Vagina (tissue), 2 donors: ENCODE results near the gene MGMT. TPM values are rescaled to one million over a fixed set of nuclear protein-coding genes. Genes with fewer than 3 reads are reported as not detected.
A peak's percentile ranks its signal among the peaks of the same experiment; 100 is the strongest.

Source experiments
- DNase-seq, 2 donors: peaks; one replicate each; pipeline ENCODE4 v3.0.0-alpha.2; 2017; ENCODE audit errors: extremely low spot score in 2 of 2
- H3K27ac ChIP-seq: fragments of 200-600 bp; sonication (generic); one replicate; pipeline ENCODE4 v1.5.1; 2019
- H3K27me3 ChIP-seq: fragments of 200-600 bp; sonication (generic); one replicate; pipeline ENCODE4 v1.5.1; 2019
- H3K36me3 ChIP-seq, 2 donors: fragments of 200-600 bp; sonication (generic); one replicate each; pipeline ENCODE4 v1.5.1; 2017 to 2019
- H3K4me1 ChIP-seq: fragments of 200-600 bp; sonication (generic); one replicate; pipeline ENCODE4 v1.5.1; 2019
- H3K4me3 ChIP-seq, 2 donors: fragments of 200-600 bp; sonication (generic); 1 replicate in 1 of 2; 2 replicates in 1 of 2; pipeline ENCODE4 v1.5.1; 2016 to 2019
- H3K9me3 ChIP-seq: fragments of 200-600 bp; sonication (generic); one replicate; pipeline ENCODE4 v1.5.1; 2019
- CTCF ChIP-seq, 3 experiments: fragments of 450-650 bp in 2 of 3; fragments of 200-600 bp in 1 of 3; sonication (generic) in 1 of 3; IDR thresholded peaks; one replicate each; pipeline ENCODE4 v1.5.1; 2017 to 2019; ENCODE audit warnings: antibody characterized with exemption in 3 of 3, mild to moderate bottlenecking in 2 of 3, moderate library complexity in 2 of 3
- POLR2A ChIP-seq, 2 donors: fragments of 450-650 bp; IDR thresholded peaks; one replicate each; pipeline ENCODE4 v1.6.1; 2017; ENCODE audit warnings: antibody characterized with exemption in 2 of 2, mild to moderate bottlenecking in 2 of 2, moderate library complexity in 2 of 2
- POLR2AphosphoS5 ChIP-seq, 2 donors: sonication (generic); formaldehyde crosslinking; IDR thresholded peaks; one replicate each; pipeline ENCODE4 v1.9.0; 2017; ENCODE audit warnings: antibody characterized with exemption in 2 of 2, mild to moderate bottlenecking in 2 of 2, low read depth in 1 of 2; ENCODE audit not compliant: insufficient read depth in 1 of 2
- intact Hi-C: fragments of 100-400 bp; cut with DNase I; formaldehyde crosslinking; loops from one replicate; pipeline ENCODE4 v1.15.1; 2023
- total RNA-seq: library from RNA; depleted of rRNA; stranded (reverse); fragments of >200 nt; gene quantifications from one replicate; pipeline ENCODE4 v1.2.3, GENCODE V29; 2016

The MGMT gene
- total RNA-seq, 1 donor from 2014 or later = 16.0 TPM

GRCh38 chr10:129773359-129773990 is 306.4 kb downstream of the MGMT start:
- no peaks in the 10 kb centered on the region for H3K36me3 ChIP-seq
- no peak overlapping the region for H3K27ac ChIP-seq
- no peaks in the 10 kb centered on the region for H3K27me3 ChIP-seq
- TF ChIP-seq POLR2AphosphoS5 (IDR thresholded peaks at IDR 0.05; ENCODE audit: insufficient read depth in 1 of 2, low read depth in 1 of 2) = no peak
- no peak for TF ChIP-seq CTCF (IDR thresholded peaks at IDR 0.05)
- TF ChIP-seq POLR2A (IDR thresholded peaks at IDR 0.05) = no peak
- H3K4me1 ChIP-seq = no peaks in the 10 kb centered on the region
- peak; percentile 37 to 74 for DNase-seq
- intact Hi-C loops = no loop called here
- no peaks in the 10 kb centered on the region for H3K9me3 ChIP-seq
- H3K4me3 ChIP-seq = no peak overlapping the region

GRCh38 chr10:129774082-129774735 is 307.2 kb downstream of the MGMT start:
- no peaks in the 10 kb centered on the region for H3K27me3 ChIP-seq
- H3K4me1 ChIP-seq = no peaks in the 10 kb centered on the region
- TF ChIP-seq POLR2AphosphoS5 (IDR thresholded peaks at IDR 0.05; ENCODE audit: insufficient read depth in 1 of 2, low read depth in 1 of 2) (no peak), POLR2A (IDR thresholded peaks at IDR 0.05) (no peak), CTCF (IDR thresholded peaks at IDR 0.05) (no peak)
- DNase-seq = peak in 1 of 2 donors; percentile 75
- no peak overlapping the region for H3K27ac ChIP-seq
- intact Hi-C loops = no loop called here
- no peaks in the 10 kb centered on the region for H3K36me3 ChIP-seq
- H3K4me3 ChIP-seq = no peak overlapping the region
- H3K9me3 ChIP-seq = no peaks in the 10 kb centered on the region

- Histone ChIP-seq H3K4me1 (no peaks in the 10 kb centered on the region), H3K36me3 (no peaks in the 10 kb centered on the region), H3K27me3 (no peaks in the 10 kb centered on the region), H3K27ac (no peak overlapping the region), H3K9me3 (no peaks in the 10 kb centered on the region), H3K4me3 (no peak overlapping the region)
- intact Hi-C loops = no loop called here
- TF ChIP-seq CTCF (IDR thresholded peaks at IDR 0.05) (no peak), POLR2AphosphoS5 (IDR thresholded peaks at IDR 0.05; ENCODE audit: insufficient read depth in 1 of 2, low read depth in 1 of 2) (no peak), POLR2A (IDR thresholded peaks at IDR 0.05) (no peak)
- peak in 1 of 2 donors; percentile 72 for DNase-seq
Measured at GRCh38 chr10:129774736-129775401, 307.8 kb downstream of the MGMT start.

GRCh38 chr10:129775681-129776080 is 308.6 kb downstream of the MGMT start:
- intact Hi-C loops = no loop called here
- TF ChIP-seq CTCF (IDR thresholded peaks at IDR 0.05) (no peak), POLR2A (IDR thresholded peaks at IDR 0.05) (no peak)
- H3K9me3 ChIP-seq = no peaks in the 10 kb centered on the region
- H3K27ac ChIP-seq = no peak overlapping the region
- no peak for DNase-seq
- H3K27me3 ChIP-seq = no peaks in the 10 kb centered on the region
- no peaks in the 10 kb centered on the region for H3K4me1 ChIP-seq
- no peaks in the 10 kb centered on the region for H3K36me3 ChIP-seq
- H3K4me3 ChIP-seq = no peak overlapping the region

- Histone ChIP-seq H3K9me3 (no peaks in the 10 kb centered on the region), H3K27ac (no peak overlapping the region), H3K4me1 (no peaks in the 10 kb centered on the region), H3K36me3 (no peaks in the 10 kb centered on the region), H3K27me3 (no peaks in the 10 kb centered on the region), H3K4me3 (no peak overlapping the region)
- intact Hi-C loops = no loop called here
- DNase-seq = no peak
- TF ChIP-seq POLR2AphosphoS5 (IDR thresholded peaks at IDR 0.05; ENCODE audit: insufficient read depth in 1 of 2, low read depth in 1 of 2) (no peak), CTCF (IDR thresholded peaks at IDR 0.05) (no peak), POLR2A (IDR thresholded peaks at IDR 0.05) (no peak)
Measured at GRCh38 chr10:129777687-129778086, 310.6 kb downstream of the MGMT start.
